Omental fat pad (tissue), 4 donors: ENCODE data around the gene BORCS6. TPM values are rescaled to one million over a fixed set of nuclear protein-coding genes. Genes with fewer than 3 reads are reported as not detected.

Experiments
- ATAC-seq: fragments of 150-250 bp; one replicate; pipeline ENCODE4 v1.9.1; 2016; ENCODE audit warnings: mild to moderate bottlenecking, moderate library complexity; ENCODE audit not compliant: low FRiP score
- DNase-seq: peaks from one replicate; pipeline ENCODE4 v3.0.0-alpha.2; 2019; ENCODE audit warnings: low spot score
- total RNA-seq, 4 donors: library from RNA; depleted of rRNA; stranded (reverse); fragments of >200 nt; gene quantifications; one replicate each; pipeline ENCODE4 v1.1.0, GENCODE V29; 2016
- TF ChIP-seq, protein P1 (sequence below), 3 donors: fragments of 450-650 bp; IDR thresholded peaks; one replicate each; pipeline ENCODE4 v1.5.1; 2016 to 2017; ENCODE audit warnings: antibody characterized with exemption in 3 of 3, mild to moderate bottlenecking in 3 of 3, moderate library complexity in 2 of 3

The BORCS6 gene
- total RNA-seq, 4 donors from 2014 or later: 4.7 to 9.9 (median 6.7) TPM

GRCh38 chr17:8155996-8156245 lies 34.1 kb downstream of the BORCS6 start:
- DNase-seq: no peak
- no peak for ATAC-seq
- TF ChIP-seq, protein P1, sequence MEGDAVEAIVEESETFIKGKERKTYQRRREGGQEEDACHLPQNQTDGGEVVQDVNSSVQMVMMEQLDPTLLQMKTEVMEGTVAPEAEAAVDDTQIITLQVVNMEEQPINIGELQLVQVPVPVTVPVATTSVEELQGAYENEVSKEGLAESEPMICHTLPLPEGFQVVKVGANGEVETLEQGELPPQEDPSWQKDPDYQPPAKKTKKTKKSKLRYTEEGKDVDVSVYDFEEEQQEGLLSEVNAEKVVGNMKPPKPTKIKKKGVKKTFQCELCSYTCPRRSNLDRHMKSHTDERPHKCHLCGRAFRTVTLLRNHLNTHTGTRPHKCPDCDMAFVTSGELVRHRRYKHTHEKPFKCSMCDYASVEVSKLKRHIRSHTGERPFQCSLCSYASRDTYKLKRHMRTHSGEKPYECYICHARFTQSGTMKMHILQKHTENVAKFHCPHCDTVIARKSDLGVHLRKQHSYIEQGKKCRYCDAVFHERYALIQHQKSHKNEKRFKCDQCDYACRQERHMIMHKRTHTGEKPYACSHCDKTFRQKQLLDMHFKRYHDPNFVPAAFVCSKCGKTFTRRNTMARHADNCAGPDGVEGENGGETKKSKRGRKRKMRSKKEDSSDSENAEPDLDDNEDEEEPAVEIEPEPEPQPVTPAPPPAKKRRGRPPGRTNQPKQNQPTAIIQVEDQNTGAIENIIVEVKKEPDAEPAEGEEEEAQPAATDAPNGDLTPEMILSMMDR (IDR thresholded peaks at IDR 0.05): no peak

DNA sequence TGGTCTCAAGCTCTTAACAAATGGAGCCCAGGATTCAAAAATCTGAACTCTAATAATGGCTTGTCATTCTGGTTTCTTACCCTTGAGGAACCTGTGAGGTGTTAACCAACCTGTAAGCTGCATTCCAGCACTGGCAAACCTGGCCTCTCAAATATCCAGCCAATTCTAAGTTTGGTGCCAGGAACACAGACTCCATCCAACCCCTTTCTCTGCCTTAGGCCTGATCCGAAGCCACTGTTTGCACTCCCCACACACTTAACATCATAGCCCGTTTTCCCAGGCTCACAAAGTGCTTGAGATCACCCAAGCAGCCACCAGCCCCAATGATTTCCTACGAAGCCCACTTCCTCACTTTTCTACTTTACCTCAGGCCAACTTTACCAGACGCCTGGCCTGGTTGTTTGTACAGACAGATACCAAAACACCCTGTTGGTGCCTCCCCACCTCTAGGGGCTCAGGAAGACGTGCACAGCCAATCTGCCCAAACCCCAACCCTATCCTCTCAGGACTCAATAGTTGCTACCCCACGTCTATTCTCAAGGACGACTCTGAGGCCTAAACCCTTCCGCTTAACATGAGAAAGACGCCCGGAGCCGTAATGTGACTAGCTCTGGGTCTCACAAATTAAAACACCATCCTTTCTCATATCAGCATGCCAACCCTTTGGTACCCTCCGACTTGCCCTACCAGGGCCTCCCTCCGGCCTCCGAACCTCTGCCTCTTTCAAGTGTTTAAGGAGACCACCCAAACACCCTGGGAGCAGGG lies 34.6 kb downstream of the BORCS6 start:
- ATAC-seq: no peak
- TF ChIP-seq, protein P1 (IDR thresholded peaks at IDR 0.05): no peak
- no peak for DNase-seq

DNA sequence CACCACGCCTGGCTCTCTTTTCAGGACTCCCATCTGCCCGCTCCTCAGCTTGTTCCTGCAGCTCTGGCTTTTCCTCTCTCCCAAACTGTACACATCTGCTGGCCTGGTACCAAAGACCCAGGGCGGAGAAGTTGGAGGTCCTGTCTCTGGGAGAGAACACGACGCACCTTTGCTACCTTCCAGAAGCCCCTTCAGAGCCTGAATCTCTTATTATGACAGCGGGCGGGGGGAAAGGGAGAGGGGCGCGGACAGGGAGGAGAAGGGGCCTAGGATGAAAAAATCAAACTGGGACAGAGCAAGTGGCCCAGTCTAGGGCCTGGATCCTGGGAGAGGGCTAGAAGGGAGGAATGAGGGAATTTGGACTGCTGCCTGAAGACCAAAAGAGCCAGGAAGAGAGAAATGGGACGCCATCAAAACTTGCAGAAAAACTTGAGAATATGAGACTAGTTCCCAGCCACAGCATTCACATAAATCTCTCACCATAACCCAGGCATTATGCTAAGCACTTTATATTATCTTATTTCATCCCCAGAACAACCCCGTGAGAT lies 35.3 kb downstream of the BORCS6 start:
- ATAC-seq (no peak), DNase-seq (no peak)
- TF ChIP-seq, protein P1 (IDR thresholded peaks at IDR 0.05): no peak

- ATAC-seq: peak; percentile 60
- DNase-seq: peak; percentile 98
- TF ChIP-seq, protein P1 (IDR thresholded peaks at IDR 0.05): no peak
These were observed 35.9 kb downstream of the BORCS6 start for GRCh38 chr17:8153957-8154607.

- ATAC-seq (peak; percentile 8), DNase-seq (peak; percentile 69)
- TF ChIP-seq, protein P1 (IDR thresholded peaks at IDR 0.05): no peak
These were observed 36.4 kb downstream of the BORCS6 start for GRCh38 chr17:8153525-8153956.

- TF ChIP-seq, protein P1 (IDR thresholded peaks at IDR 0.05): no peak
- ATAC-seq (no peak), DNase-seq (no peak)
These were observed 36.9 kb downstream of the BORCS6 start for GRCh38 chr17:8153031-8153451.
